Neural progenitor cell (in vitro differentiated cells): Measurements from ENCODE around the gene FOXN3. TPM values are rescaled to one million over a fixed set of nuclear protein-coding genes. Genes with fewer than 3 reads are reported as not detected.

Experiments used
- DNase-seq: peaks from one replicate; pipeline ENCODE4 v3.0.0-alpha.2; 2016; ENCODE audit warnings: low spot score
- H2AFZ ChIP-seq: fragments of 200-600 bp; sonication (generic); replicated peaks from 2 replicates; pipeline ENCODE4 v1.6.1; 2016; ENCODE audit warnings: antibody characterized with exemption
- H3F3A ChIP-seq: fragments of 200-600 bp; sonication (generic); 2 replicates; pipeline ENCODE4 v1.6.1; 2016; ENCODE audit warnings: antibody characterized with exemption, low read depth
- H3K27ac ChIP-seq: fragments of 200-600 bp; sonication (generic); 2 replicates; pipeline ENCODE4 v1.5.1; 2016; ENCODE audit warnings: mild to moderate bottlenecking
- H3K27me3 ChIP-seq: fragments of 200-600 bp; sonication (generic); 2 replicates; pipeline ENCODE4 v1.6.1; 2016; ENCODE audit warnings: mild to moderate bottlenecking, moderate library complexity
- H3K36me3 ChIP-seq: fragments of 200-600 bp; sonication (generic); 2 replicates; pipeline ENCODE4 v1.5.1; 2016
- H3K4me1 ChIP-seq: fragments of 200-600 bp; sonication (generic); 2 replicates; pipeline ENCODE4 v1.6.1; 2016; ENCODE audit warnings: mixed run types
- H3K4me2 ChIP-seq: fragments of 200-600 bp; sonication (generic); 2 replicates; pipeline ENCODE4 v1.6.1; 2016
- H3K4me3 ChIP-seq: fragments of 200-600 bp; sonication (generic); 2 replicates; pipeline ENCODE4 v1.5.1; 2016
- H3K79me2 ChIP-seq: fragments of 200-600 bp; sonication (generic); 2 replicates; pipeline ENCODE4 v1.6.1; 2016; ENCODE audit warnings: low read depth
- H3K9ac ChIP-seq: fragments of 200-600 bp; sonication (generic); 2 replicates; pipeline ENCODE4 v1.6.1; 2016
- H3K9me3 ChIP-seq: fragments of 200-600 bp; sonication (generic); 2 replicates; pipeline ENCODE4 v1.5.1; 2016; ENCODE audit warnings: low read depth
- H4K20me1 ChIP-seq: fragments of 200-600 bp; sonication (generic); 2 replicates; pipeline ENCODE4 v1.6.1; 2016; ENCODE audit warnings: low read depth
- H3K27ac Mint-ChIP-seq: 3 replicates; pipeline ENCODE4 v1.8.0; 2021; ENCODE audit warnings: mixed read lengths
- H3K27me3 Mint-ChIP-seq: 2 replicates; pipeline ENCODE4 v1.8.0; 2022; ENCODE audit warnings: low read depth, mild to moderate bottlenecking, inconsistent platforms, moderate library complexity, mixed read lengths; ENCODE audit not compliant: insufficient read depth
- H3K36me3 Mint-ChIP-seq: 3 replicates; pipeline ENCODE4 v1.8.0; 2021; ENCODE audit warnings: mixed read lengths
- H3K4me1 Mint-ChIP-seq: 3 replicates; pipeline ENCODE4 v1.8.0; 2021; ENCODE audit warnings: mixed read lengths
- H3K4me3 Mint-ChIP-seq: 3 replicates; pipeline ENCODE4 v1.8.0; 2021; ENCODE audit warnings: mild to moderate bottlenecking, moderate library complexity, mixed read lengths
- H3K9me3 Mint-ChIP-seq: 3 replicates; pipeline ENCODE4 v1.8.0; 2020; ENCODE audit warnings: mixed read lengths
- CTCF ChIP-seq: fragments of 200-600 bp; sonication (generic); IDR thresholded peaks from 2 replicates; pipeline ENCODE4 v1.5.1; 2017; ENCODE audit warnings: antibody characterized with exemption, mild to moderate bottlenecking
- EZH2 ChIP-seq: fragments of 200-600 bp; sonication (generic); IDR thresholded peaks from 2 replicates; pipeline ENCODE4 v1.6.1; 2017; ENCODE audit warnings: antibody characterized with exemption, mild to moderate bottlenecking, moderate library complexity
- EZH2phosphoT487 ChIP-seq: fragments of 200-600 bp; sonication (generic); IDR thresholded peaks from 2 replicates; pipeline ENCODE4 v1.6.1; 2017; ENCODE audit warnings: antibody characterized with exemption
- total RNA-seq: library from RNA; depleted of rRNA; stranded (reverse); fragments of >200 nt; gene quantifications from 2 replicates; pipeline ENCODE4 v1.2.3, GENCODE V29; 2015; ENCODE audit warnings: low replicate concordance

FOXN3 gene
- total RNA-seq, 1 donor from 2014 or later: 39.5 TPM

- H3K27me3 Mint-ChIP-seq: no peaks in the 10 kb centered on the region
- H3K9me3 Mint-ChIP-seq: peaks cover 13% of the 10 kb centered on the region
- no peaks in the 10 kb centered on the region for H3K4me1 ChIP-seq
- no peak overlapping the region for H3K4me3 ChIP-seq
- peaks cover 24% of the 10 kb centered on the region for H3K36me3 Mint-ChIP-seq
- peaks cover 11% of the 10 kb centered on the region for H3K36me3 ChIP-seq
- H2AFZ ChIP-seq: no peak overlapping the region
- H3F3A ChIP-seq: no peaks in the 10 kb centered on the region
- H3K4me3 Mint-ChIP-seq: no peak overlapping the region
- no peaks in the 10 kb centered on the region for H3K9me3 ChIP-seq
- H3K27me3 ChIP-seq: no peaks in the 10 kb centered on the region
- no peak for TF ChIP-seq EZH2phosphoT487
- TF ChIP-seq CTCF: no peak
- no peak for TF ChIP-seq EZH2
- H3K9ac ChIP-seq: no peak overlapping the region
- no peak overlapping the region for H3K4me2 ChIP-seq
- H3K79me2 ChIP-seq: no peaks in the 10 kb centered on the region
- DNase-seq: no peak
- H3K4me1 Mint-ChIP-seq: no peaks in the 10 kb centered on the region
- no peak overlapping the region for H3K27ac Mint-ChIP-seq
- H3K27ac ChIP-seq: no peak overlapping the region
- H4K20me1 ChIP-seq: no peaks in the 10 kb centered on the region
These were observed 245.4 kb downstream of the FOXN3 start for GRCh38 chr14:89171628-89172027.

GRCh38 chr14:89171168-89171567 lies 245.9 kb downstream of the FOXN3 start:
- no peaks in the 10 kb centered on the region for H3K4me1 Mint-ChIP-seq
- peaks cover 11% of the 10 kb centered on the region for H3K36me3 ChIP-seq
- no peak overlapping the region for H3K27ac Mint-ChIP-seq
- H2AFZ ChIP-seq: no peak overlapping the region
- no peak for DNase-seq
- no peaks in the 10 kb centered on the region for H4K20me1 ChIP-seq
- no peaks in the 10 kb centered on the region for H3K79me2 ChIP-seq
- no peaks in the 10 kb centered on the region for H3K27me3 Mint-ChIP-seq
- no peak overlapping the region for H3K4me2 ChIP-seq
- H3K36me3 Mint-ChIP-seq: peaks cover 24% of the 10 kb centered on the region
- no peaks in the 10 kb centered on the region for H3K27me3 ChIP-seq
- peaks cover 13% of the 10 kb centered on the region for H3K9me3 Mint-ChIP-seq
- H3K27ac ChIP-seq: no peak overlapping the region
- no peaks in the 10 kb centered on the region for H3K9me3 ChIP-seq
- no peaks in the 10 kb centered on the region for H3F3A ChIP-seq
- TF ChIP-seq CTCF (no peak), EZH2 (no peak), EZH2phosphoT487 (no peak)
- no peak overlapping the region for H3K9ac ChIP-seq
- peaks cover 3% of the 10 kb centered on the region for H3K4me1 ChIP-seq
- H3K4me3 Mint-ChIP-seq: no peak overlapping the region
- no peak overlapping the region for H3K4me3 ChIP-seq

- Mint-ChIP-seq H3K4me1 (peaks cover 2% of the 10 kb centered on the region), H3K27me3 (peaks cover 6% of the 10 kb centered on the region), H3K27ac (no peak overlapping the region), H3K36me3 (peaks cover 13% of the 10 kb centered on the region), H3K9me3 (peaks cover 13% of the 10 kb centered on the region), H3K4me3 (no peak overlapping the region)
- Histone ChIP-seq H3K27ac (no peak overlapping the region), H3K4me1 (peaks cover 4% of the 10 kb centered on the region), H3K79me2 (no peaks in the 10 kb centered on the region), H4K20me1 (no peaks in the 10 kb centered on the region), H3K4me3 (no peak overlapping the region), H2AFZ (no peak overlapping the region), H3K9ac (no peak overlapping the region), H3K9me3 (no peaks in the 10 kb centered on the region), H3K27me3 (no peaks in the 10 kb centered on the region), H3K36me3 (peaks cover 11% of the 10 kb centered on the region), H3K4me2 (no peak overlapping the region), H3F3A (no peaks in the 10 kb centered on the region)
- TF ChIP-seq CTCF: no peak
- no peak for TF ChIP-seq EZH2
- no peak for TF ChIP-seq EZH2phosphoT487
- DNase-seq: no peak
These were observed 249.3 kb downstream of the FOXN3 start for GRCh38 chr14:89167705-89168104.
